SJCRH30 (cell line): ENCODE data around the gene GATB. TPM values are rescaled to one million over a fixed set of nuclear protein-coding genes. Genes with fewer than 3 reads are reported as not detected.
A peak's percentile ranks its signal among the peaks of the same experiment; 100 is the strongest.
"Not testable (repeated sequence)": the region's sequence is repeated elsewhere in the genome, so short reads cannot be mapped to it uniquely, and the experiment has no call there.

Experiments
- DNase-seq, 2 experiments: peaks; one replicate each; pipeline ENCODE4 v3.0.0-alpha.2; 2015 to 2020
- H3K27ac ChIP-seq: fragments of 250-450 bp; sonication (Bioruptor Pico); 2 replicates; pipeline ENCODE4 v1.5.1; 2020; ENCODE audit warnings: mild to moderate bottlenecking, moderate library complexity
- H3K27me3 ChIP-seq: fragments of 250-450 bp; sonication (Bioruptor Pico); 2 replicates; pipeline ENCODE4 v1.5.1; 2020; ENCODE audit warnings: mild to moderate bottlenecking, moderate library complexity
- H3K36me3 ChIP-seq: fragments of 250-450 bp; sonication (Bioruptor Pico); 2 replicates; pipeline ENCODE4 v1.5.1; 2020; ENCODE audit warnings: mild to moderate bottlenecking, moderate library complexity
- H3K4me1 ChIP-seq: fragments of 250-450 bp; sonication (Bioruptor Pico); 2 replicates; pipeline ENCODE4 v1.5.1; 2020; ENCODE audit warnings: mild to moderate bottlenecking, moderate library complexity
- H3K4me3 ChIP-seq: fragments of 250-450 bp; sonication (Bioruptor Pico); 2 replicates; pipeline ENCODE4 v1.5.1; 2020; ENCODE audit warnings: mild to moderate bottlenecking, moderate library complexity
- H3K9me3 ChIP-seq: fragments of 250-450 bp; sonication (Bioruptor Pico); replicated peaks from 2 replicates; pipeline ENCODE4 v1.5.1; 2020; ENCODE audit warnings: mild to moderate bottlenecking, moderate library complexity
- total RNA-seq: library from RNA; depleted of rRNA; stranded (reverse); fragments of >200 nt; shearing (Covaris generic); gene quantifications from 2 replicates; pipeline ENCODE4 v1.2.3, GENCODE V29; 2014

Gene GATB
- total RNA-seq, 1 experiment from 2014 or later = 15.8 TPM

- no peak overlapping the region for H3K4me3 ChIP-seq
- no peaks in the 10 kb centered on the region; the same call in none of the 2 replicates for H3K9me3 ChIP-seq
- no peaks in the 10 kb centered on the region for H3K4me1 ChIP-seq
- H3K36me3 ChIP-seq = no peaks in the 10 kb centered on the region
- no peak for DNase-seq
- no peak overlapping the region for H3K27ac ChIP-seq
- H3K27me3 ChIP-seq = no peaks in the 10 kb centered on the region
These were observed 9.3 kb upstream of the GATB start for GRCh38 chr4:151770154-151770553.

- H3K9me3 ChIP-seq = no peaks in the 10 kb centered on the region; the same call in 1 of the 2 replicates
- no peak for DNase-seq
- no peak overlapping the region for H3K27ac ChIP-seq
- no peaks in the 10 kb centered on the region for H3K36me3 ChIP-seq
- H3K4me1 ChIP-seq = no peaks in the 10 kb centered on the region
- H3K4me3 ChIP-seq = no peak overlapping the region
- H3K27me3 ChIP-seq = no peaks in the 10 kb centered on the region
These were observed 8.0 kb upstream of the GATB start for GRCh38 chr4:151768835-151769234.

DNA sequence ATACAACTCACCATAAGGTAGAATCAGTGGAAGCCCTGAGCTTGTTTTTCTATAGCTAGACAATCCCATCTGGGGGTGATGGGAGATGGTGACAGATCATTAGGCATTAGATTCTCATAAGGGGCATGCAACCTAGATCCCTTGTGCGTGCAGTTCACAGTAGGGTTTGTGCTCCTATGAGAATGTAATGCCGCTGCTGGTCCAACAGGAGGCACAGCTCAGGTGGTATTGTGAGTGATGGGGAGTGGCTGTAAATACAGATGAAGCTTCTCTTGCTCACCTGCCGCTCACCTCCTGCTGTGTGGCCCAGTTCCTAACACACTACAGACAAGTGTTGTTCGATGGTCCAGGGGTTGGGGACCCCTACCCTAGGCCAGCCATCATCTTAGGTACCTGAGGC is 5.9 kb upstream of the GATB start:
- Histone ChIP-seq H3K27me3 (no peaks in the 10 kb centered on the region), H3K4me3 (no peak overlapping the region)
- no peak for DNase-seq

DNA sequence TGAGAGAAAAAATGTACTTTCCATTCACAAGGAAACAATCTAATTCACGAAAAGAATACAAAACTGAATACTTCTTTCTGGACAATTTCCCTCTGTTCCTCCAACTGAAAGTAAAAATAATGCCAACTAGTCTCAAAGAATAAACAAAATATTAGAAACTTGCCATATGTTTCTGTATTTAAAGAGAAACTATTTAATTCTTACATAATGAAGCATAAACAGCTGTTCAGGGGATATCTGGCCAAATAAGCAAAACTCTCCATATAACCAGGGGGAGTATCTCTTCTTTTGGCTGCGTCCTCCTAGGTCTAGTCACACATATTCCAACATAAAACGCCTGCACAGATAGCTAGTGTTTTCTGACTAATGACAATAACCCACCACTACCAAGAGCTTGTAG is 805 bp downstream of the GATB start:
- DNase-seq = no peak
- Histone ChIP-seq H3K9me3 (no peaks in the 10 kb centered on the region), H3K27ac (peak overlapping the region; percentile 66; the same call in 1 of the 2 replicates), H3K27me3 (no peaks in the 10 kb centered on the region), H3K4me3 (peak overlapping the region; percentile 80), H3K36me3 (no peaks in the 10 kb centered on the region), H3K4me1 (peaks cover 5% of the 10 kb centered on the region; the same call in 1 of the 2 replicates)

More for the DNA sequence above, 5.9 kb upstream of the GATB start:
- Histone ChIP-seq H3K36me3 (no peaks in the 10 kb centered on the region), H3K27ac (no peak overlapping the region), H3K9me3 (no peaks in the 10 kb centered on the region), H3K4me1 (no peaks in the 10 kb centered on the region)

- H3K27ac ChIP-seq = no peak overlapping the region
- no peaks in the 10 kb centered on the region for H3K9me3 ChIP-seq
- DNase-seq = no peak
- no peak overlapping the region for H3K4me3 ChIP-seq
- no peaks in the 10 kb centered on the region for H3K4me1 ChIP-seq
- H3K27me3 ChIP-seq = no peaks in the 10 kb centered on the region
- H3K36me3 ChIP-seq = no peaks in the 10 kb centered on the region; the same call in 1 of the 2 replicates
These were observed 7.8 kb downstream of the GATB start for GRCh38 chr4:151753056-151753455.

DNA sequence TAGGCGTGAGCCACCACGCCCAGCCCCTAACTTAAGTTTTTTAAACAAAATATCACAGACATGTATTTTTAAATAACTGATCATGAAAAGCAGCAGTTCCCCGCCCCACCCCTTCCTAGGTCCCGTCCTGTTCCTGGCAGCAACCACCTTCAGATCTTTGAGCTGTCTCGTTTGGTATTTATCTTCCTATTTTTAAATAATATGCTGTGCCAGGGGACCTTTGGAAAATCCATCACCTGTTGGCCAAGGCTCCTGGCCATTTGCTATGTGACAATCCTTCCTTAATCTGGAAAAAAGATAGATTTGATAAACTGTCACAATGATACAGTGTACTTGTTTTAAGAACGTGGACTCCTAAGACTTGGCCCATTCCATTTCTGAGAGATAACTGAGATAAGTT is 10.7 kb downstream of the GATB start:
- Histone ChIP-seq H3K27ac (no peak overlapping the region), H3K4me1 (no peaks in the 10 kb centered on the region), H3K4me3 (no peak overlapping the region), H3K9me3 (no peaks in the 10 kb centered on the region), H3K27me3 (no peaks in the 10 kb centered on the region), H3K36me3 (no peaks in the 10 kb centered on the region; the same call in 1 of the 2 replicates)
- DNase-seq = no peak

DNA sequence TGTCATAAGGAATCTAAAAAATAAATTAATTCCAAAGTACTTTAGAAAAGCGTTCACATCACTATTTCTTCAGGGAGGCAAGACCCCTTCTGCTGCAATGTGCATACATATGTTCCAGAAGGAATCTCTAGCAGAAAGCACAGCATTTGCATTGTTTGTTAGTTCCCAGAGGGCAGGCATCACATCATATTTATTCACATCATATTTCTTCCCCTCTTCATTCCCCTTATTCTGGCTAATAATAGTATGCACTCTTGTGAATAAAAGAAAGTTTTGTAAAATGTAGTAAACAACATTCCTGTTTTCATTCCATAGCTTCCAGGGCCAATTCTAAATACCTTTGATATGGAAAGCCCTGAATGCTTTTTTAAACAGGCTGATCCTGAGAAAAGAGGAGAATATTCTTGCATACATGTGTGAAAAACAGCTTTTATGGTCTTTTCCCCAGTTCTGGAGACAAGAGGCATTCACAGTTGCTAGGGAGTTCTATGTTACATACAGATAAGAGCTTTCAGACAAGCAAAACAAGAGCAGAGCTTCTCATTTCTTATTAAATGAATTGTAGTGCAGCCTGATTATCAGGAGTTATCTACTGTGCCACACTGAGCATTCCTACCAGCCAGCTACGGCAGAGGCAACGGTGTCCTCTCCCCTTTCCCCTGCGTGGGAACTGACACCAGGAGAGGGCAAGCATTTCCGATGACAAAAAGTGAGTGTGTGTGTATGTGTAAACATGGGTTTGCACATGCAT is 15.2 kb downstream of the GATB start:
- H3K9me3 ChIP-seq = no peaks in the 10 kb centered on the region
- H3K27me3 ChIP-seq = no peaks in the 10 kb centered on the region
- H3K4me1 ChIP-seq = no peaks in the 10 kb centered on the region; the same call in 1 of the 2 replicates
- DNase-seq = no peak
- no peak overlapping the region for H3K27ac ChIP-seq
- no peaks in the 10 kb centered on the region; the same call in 1 of the 2 replicates for H3K36me3 ChIP-seq
- H3K4me3 ChIP-seq = no peak overlapping the region

- DNase-seq = peak; percentile 13 to 28
These were observed 16.2 kb downstream of the GATB start for GRCh38 chr4:151744614-151745013.

DNA sequence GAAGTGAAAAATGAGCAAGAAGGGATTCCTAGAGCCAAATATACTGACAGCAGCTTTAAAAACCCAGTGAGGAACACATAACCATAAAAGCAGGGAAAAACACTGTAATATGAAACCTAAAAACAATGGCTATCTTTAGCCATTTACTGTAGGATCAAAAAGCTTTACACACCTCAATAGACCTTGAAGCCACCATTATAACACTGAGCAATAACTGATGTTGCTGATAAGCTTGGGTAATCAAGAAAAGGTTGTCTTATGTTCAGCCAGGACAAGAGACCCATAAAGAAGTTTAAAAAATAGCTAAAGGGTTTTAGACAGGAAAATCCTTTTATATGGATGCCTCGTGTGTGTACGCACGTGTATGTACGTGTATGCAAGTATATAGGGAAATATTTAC is 16.9 kb downstream of the GATB start:
- Histone ChIP-seq H3K9me3 (no peaks in the 10 kb centered on the region), H3K4me1 (no peaks in the 10 kb centered on the region; the same call in 1 of the 2 replicates), H3K27ac (no peak overlapping the region), H3K4me3 (no peak overlapping the region), H3K36me3 (no peaks in the 10 kb centered on the region), H3K27me3 (no peaks in the 10 kb centered on the region)
- no peak for DNase-seq

More at GRCh38 chr4:151744614-151745013, 16.2 kb downstream of the GATB start:
- Histone ChIP-seq H3K4me1 (no peaks in the 10 kb centered on the region; the same call in 1 of the 2 replicates), H3K27ac (no peak overlapping the region), H3K36me3 (no peaks in the 10 kb centered on the region), H3K9me3 (no peaks in the 10 kb centered on the region), H3K27me3 (no peaks in the 10 kb centered on the region), H3K4me3 (no peak overlapping the region)

DNA sequence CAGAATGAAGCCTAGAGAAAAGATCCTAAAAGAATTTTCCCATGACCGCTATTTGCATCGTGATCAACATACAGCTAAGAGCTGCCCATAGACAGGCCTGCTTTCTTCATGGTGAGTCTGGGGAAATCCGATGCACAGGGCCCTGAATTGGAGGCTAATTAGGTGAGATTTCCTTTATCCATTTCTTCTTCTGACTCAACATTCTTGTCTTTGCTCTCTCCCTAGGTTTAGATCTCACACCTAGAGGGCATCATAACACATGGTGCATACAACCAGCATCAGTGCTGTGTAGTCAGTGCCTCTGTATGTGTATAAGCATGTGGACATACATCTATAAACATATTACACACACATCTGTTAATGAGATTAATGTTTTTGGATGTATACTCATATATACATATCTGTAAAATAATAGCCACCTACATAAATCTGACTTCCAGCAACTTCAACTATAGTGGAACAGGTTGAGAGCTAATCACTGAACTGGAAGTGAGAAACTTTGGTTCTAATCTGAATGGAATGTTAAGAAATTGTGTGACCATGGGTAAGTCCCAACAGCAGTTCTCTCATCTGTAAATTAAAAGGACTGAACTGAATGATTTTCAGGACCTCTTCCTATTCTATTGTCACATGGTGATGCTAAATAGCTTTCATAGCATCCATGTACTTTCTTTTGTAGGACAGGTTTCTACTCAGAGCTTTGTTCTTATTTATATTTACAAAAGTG is 17.5 kb downstream of the GATB start:
- Histone ChIP-seq H3K9me3 (no peaks in the 10 kb centered on the region), H3K4me1 (no peaks in the 10 kb centered on the region; the same call in 1 of the 2 replicates), H3K27ac (no peak overlapping the region), H3K27me3 (no peaks in the 10 kb centered on the region), H3K4me3 (no peak overlapping the region), H3K36me3 (no peaks in the 10 kb centered on the region)
- DNase-seq = no peak

GRCh38 chr4:151738720-151739517 is 21.9 kb downstream of the GATB start:
- Histone ChIP-seq H3K27ac (no peak overlapping the region), H3K4me3 (no peak overlapping the region), H3K9me3 (no peaks in the 10 kb centered on the region), H3K36me3 (no peaks in the 10 kb centered on the region), H3K27me3 (no peaks in the 10 kb centered on the region), H3K4me1 (no peaks in the 10 kb centered on the region)
- DNase-seq = no peak

DNA sequence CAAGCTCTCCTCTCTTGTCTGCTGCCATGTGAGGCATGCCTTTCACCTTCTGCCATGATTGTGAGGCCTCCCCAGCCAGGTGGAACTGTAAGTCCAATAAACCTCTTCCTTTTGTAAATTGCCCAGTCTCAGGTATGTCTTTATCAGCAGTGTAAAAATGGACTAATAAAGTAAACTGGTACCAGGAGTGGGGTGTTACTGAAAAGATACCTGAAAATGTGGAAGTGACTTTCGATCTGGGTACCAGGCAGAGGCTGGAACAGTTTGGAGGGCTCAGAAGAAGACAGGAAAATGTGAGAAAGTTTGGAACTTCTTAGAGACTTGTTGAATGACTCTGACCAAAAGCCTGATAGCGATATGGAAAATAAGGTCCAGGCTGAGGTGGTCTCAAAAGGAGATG is 24.0 kb downstream of the GATB start:
- not testable (repeated sequence) for H3K9me3 ChIP-seq, H3K27me3 ChIP-seq, H3K4me3 ChIP-seq, H3K27ac ChIP-seq, DNase-seq, H3K36me3 ChIP-seq, H3K4me1 ChIP-seq

DNA sequence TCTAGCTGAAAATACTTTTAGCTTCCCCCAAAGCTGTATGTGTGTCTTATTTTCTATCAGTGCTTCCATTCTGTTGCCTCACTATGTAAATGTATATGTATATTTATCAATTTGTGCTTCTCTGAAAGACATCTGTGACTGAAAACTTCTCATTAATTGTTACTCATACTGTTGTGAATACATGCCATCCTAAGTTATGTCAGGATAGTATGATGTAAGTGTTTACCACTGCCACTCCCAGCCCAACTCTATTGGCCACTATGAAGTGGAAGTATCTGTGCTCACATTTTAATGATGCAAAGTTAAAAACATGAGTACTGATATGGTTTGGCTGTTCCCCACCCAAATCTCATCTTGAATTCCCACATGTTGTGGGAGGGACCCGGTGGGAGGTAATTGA is 24.4 kb downstream of the GATB start:
- H3K27ac ChIP-seq = no peak overlapping the region
- no peaks in the 10 kb centered on the region for H3K27me3 ChIP-seq
- DNase-seq = no peak
- H3K36me3 ChIP-seq = no peaks in the 10 kb centered on the region
- no peak overlapping the region for H3K4me3 ChIP-seq
- H3K9me3 ChIP-seq = no peaks in the 10 kb centered on the region
- no peaks in the 10 kb centered on the region for H3K4me1 ChIP-seq

DNA sequence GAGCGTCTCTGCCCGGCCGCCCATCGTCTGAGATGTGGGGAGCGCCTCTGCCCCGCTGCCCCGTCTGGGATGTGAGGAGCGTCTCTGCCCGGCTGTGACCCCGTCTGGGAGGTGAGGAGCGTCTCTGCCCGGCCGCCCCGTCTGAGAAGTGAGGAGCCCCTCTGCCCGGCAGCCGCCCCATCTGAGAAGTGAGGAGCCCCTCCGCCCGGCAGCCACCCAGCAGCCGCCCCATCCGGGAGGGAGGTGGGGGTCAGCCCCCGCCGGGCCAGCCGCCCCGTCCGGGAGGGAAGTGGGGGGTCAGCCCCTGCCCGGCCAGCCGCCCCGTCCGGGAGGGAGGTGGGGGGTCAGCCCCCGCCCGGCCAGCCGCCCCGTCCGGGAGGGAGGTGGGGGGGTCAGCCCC is 29.1 kb downstream of the GATB start:
- DNase-seq, H3K36me3 ChIP-seq, H3K27ac ChIP-seq, H3K9me3 ChIP-seq, H3K4me3 ChIP-seq, H3K4me1 ChIP-seq, H3K27me3 ChIP-seq: not testable (repeated sequence)
